ENCODE data around the gene TSPO2. TPM values are rescaled to one million over a fixed set of nuclear protein-coding genes. Genes with fewer than 3 reads are reported as not detected.

Gene TSPO2, protein sequence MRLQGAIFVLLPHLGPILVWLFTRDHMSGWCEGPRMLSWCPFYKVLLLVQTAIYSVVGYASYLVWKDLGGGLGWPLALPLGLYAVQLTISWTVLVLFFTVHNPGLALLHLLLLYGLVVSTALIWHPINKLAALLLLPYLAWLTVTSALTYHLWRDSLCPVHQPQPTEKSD
- not detected in 5 replicates for total RNA-seq (2022; extraction: Qiagen RNA extraction; ENCODE audit: low read depth)

DNA sequence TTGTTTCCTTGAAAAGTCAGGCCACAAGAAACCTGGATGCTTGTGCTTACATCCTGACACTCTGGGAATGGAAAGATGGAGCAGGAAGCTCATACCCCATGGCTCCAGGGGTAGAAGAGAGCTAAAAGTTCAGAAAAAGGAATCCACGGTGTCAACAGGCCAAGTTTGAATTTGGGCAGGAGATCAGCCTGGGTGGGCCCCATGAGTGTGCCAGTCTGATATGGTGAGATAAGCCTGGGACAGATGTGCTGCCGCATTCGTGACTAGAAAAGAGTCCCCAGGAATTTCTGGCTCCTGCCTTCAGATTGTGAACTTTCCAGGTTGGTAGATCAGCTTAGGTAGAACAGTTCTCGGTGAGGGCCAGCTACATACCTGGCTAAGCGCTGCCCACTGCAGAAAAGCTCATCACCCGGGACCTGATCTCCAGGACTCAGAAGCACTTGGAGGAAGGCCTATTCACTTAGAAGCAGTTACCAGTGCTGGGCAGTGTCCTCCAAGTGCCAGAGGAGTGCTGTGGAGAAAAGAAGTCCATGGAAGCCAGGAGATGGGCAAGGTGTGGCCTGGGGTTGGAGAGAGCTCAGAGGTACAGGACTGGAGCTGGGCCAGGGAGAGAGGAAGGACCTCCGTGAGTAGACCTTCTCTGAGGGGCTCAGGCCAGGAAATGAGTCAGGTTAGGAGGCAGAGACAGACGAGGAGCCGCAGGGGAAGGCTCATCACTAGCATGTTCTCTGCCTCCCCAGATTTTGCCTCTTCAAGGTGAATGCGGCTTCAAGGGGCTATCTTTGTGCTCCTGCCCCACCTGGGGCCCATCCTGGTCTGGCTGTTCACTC is at the start of gene TSPO2:
Gene TSPO2 (plus strand): TSS at position 242 of the 830 bp plus-strand sequence. CDS start 519 bp downstream, at position 761.

DNA sequence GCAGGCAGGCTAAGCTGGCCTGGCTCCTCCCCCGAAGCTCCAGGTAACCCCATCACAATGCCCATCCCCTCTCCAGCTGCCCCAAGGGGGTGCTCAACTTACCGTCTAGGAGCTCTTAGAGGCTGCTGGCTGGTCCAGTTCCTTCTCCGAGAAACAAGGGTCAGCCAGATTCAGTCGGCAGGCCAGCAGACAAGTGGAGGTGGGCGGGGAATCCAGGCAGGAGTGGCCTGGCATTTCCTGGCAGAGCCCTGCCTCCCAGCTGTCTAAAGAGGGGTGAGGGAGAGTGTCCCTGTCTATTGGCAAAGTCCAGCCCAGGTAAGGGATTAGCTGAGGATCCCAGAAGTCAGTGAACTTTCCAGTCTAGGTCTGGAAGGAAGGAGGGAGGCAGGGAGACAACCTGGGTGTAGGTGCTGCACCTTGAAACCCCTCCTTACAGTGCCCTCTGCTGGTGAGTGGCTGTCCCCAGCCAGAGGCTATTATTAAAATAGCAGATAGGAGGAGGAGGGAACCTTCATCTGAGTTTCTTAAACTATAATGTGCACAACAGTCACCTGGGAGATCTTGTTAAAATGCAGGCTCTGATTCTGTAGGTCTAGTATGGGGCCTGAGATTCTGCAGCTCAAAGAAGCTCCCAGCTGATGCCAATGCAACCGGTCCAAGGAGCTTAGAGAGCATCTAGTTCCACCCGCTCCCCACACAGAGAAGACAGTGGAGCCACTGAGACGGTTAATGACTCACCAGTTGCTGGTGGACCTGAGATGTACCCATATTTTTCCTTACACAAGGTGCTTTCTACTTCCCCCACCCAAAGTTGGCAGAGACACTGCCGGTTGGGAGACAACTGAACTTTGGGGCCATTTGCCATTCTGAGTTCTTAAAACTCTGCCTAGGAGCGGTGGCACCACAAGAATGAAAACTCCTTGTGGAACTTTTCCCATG is 2.9 kb upstream of the TSPO2 start, which contains the start of gene UNC5CL:
Gene UNC5CL (minus strand): TSS at position 162 of the 939 bp plus-strand sequence. CDS start 4,147 bp downstream, outside the sequence.

DNA sequence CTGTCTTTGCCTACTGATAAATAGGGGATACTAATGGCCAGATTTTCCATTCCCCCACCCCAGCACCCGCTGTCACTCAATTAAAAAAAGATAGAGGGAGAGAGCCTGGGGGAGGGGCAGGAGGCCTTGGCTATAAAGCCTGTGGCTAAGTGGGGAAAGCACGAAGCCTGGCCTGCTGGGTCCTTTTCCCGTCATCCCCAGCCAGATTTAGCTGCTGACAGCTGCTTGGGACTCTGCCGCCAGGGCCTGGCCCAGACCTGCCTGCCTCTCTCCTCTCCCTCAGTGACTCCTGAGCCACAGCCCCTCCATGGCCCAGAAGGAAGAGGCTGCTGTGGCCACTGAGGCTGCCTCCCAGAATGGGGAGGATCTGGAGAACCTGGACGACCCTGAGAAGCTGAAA is 10.8 kb downstream of the TSPO2 start, which contains the start of gene APOBEC2:
Gene APOBEC2 (plus strand): TSS at position 162 of the 400 bp plus-strand sequence. CDS start 146 bp downstream, at position 308.

DNA sequence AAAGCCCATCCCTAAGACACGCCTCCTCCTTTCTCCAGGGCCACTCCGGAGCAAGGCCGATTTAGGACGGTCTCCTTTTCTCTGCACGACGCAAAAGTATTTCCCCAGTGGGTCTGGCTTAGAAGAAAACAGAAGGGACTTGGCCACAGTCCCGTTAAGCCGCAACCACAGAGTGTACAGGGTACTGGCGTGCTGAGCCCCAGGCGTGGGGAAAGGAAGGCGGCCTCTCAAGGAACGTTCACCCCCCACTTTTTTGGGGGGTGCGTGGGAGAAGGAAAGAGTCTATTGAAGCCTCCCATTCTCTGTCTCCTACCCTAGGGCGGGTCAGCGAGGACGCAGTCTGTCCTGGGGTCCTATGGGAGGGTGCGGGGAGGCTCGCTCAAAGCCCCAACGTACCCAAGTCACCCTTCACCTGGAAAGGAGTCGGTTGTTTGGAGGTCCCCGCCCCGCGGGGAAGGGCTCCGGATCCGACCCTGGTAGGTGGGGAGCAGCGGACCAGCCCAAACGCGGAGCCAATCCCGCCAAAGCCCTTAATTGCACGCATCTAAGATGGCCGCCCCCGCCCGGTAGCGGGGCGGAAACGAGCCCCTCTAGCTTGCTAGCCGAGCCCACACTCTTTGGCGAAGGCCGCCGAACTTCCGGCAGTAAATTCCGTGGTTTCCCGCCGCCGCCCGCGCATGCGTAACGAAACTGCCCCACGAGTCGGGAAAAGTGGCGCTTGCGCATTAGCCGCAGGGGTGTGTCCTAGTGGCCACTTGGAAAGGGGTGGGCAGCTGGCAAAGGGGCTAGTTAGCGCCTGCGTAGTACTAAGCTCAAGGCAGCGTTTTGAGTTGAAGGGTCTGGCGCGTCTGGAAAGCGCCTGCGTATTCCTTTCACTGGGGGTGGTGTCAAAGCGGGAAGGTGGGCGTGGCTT is 29.9 kb downstream of the TSPO2 start, which contains the start of gene OARD1:
Gene OARD1 (minus strand): TSS at position 434 of the 913 bp plus-strand sequence. CDS start 722 bp downstream, outside the sequence.

DNA sequence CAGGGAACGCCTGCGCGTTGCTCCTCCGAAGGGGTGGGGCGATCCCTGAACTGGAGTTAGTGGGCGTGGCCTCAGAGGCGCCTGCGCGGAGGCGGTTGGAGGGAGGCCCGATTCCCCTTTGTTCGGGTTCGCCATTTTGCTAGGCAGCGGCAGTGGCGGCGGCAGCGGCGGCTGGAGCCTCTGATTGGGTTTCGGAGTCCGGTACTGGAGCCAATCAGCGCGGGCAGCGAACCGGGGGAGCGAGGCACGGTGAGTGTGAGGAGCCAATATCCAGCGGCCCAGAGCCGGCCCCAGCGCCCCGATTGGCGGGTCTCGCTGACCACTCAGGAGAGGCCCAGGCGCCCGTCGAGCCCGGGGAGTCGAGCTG is 30.6 kb downstream of the TSPO2 start, which contains the start of gene NFYA:
Gene NFYA (plus strand): TSS at position 139 of the 367 bp plus-strand sequence. CDS start 6,116 bp downstream, outside the sequence.

Other genes with a start within 250 kb of the TSPO2 start
- gene UNC5CL, start 3.2 kb upstream of the TSPO2 start, total RNA-seq (2022; extraction: Qiagen RNA extraction; ENCODE audit: low read depth): 0.30 to 0.57 TPM (median 0.42 TPM) in 5 replicates
- not detected in 5 replicates for gene APOBEC2, start 10.7 kb downstream of the TSPO2 start, total RNA-seq (2022; extraction: Qiagen RNA extraction; ENCODE audit: low read depth)
- 17.3 to 25.3 TPM (median 19.9 TPM) in 5 replicates for gene OARD1, start 29.9 kb downstream of the TSPO2 start, total RNA-seq (2022; extraction: Qiagen RNA extraction; ENCODE audit: low read depth)
- 10.0 to 14.8 TPM (median 13.5 TPM) in 5 replicates for gene NFYA, start 30.5 kb downstream of the TSPO2 start, total RNA-seq (2022; extraction: Qiagen RNA extraction; ENCODE audit: low read depth)
- gene TREML1, start 111.9 kb downstream of the TSPO2 start, total RNA-seq (2022; extraction: Qiagen RNA extraction; ENCODE audit: low read depth): not detected in 5 replicates
- gene TREM2, start 120.6 kb downstream of the TSPO2 start, total RNA-seq (2022; extraction: Qiagen RNA extraction; ENCODE audit: low read depth): not detected in 5 replicates
- not detected in 5 replicates for gene TREML2, start 158.7 kb downstream of the TSPO2 start, total RNA-seq (2022; extraction: Qiagen RNA extraction; ENCODE audit: low read depth)
- not detected in 5 replicates for gene TREML4, start 185.9 kb downstream of the TSPO2 start, total RNA-seq (2022; extraction: Qiagen RNA extraction; ENCODE audit: low read depth)
- gene TREM1, start 244.2 kb downstream of the TSPO2 start, total RNA-seq (2022; extraction: Qiagen RNA extraction; ENCODE audit: low read depth): 0.22 TPM in 1 of 5 replicates, not detected in the others

Measured in A549 treated with RU486 at 1 μM for 4 hours (cell line).